ENCODE results near the gene FGD5. TPM values are rescaled to one million over a fixed set of nuclear protein-coding genes. Genes with fewer than 3 reads are reported as not detected.

Gene FGD5
- total RNA-seq, 2 donors from 2014 or later: 15.3 to 17.0 TPM

DNA sequence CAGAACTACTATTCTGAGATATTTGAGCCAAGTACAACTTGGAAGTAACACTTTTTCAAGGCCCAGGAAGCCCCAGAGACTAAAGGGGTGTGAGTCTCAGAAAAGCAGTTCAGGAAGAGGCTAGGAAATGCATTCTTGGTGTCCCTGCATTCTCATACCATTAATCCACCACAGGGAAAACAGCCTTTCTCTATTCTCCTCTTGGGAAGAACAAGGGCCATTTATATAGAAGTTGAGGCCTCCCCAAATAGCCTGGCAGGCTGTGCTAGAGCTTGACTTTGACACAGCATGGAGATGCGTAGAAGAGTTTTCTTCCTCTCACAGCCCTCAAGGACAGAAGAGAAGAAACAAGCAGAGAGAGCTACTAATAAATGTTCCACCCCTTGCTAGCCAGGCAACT, 123.1 kb downstream of the FGD5 start:
- Histone ChIP-seq H3K27ac (ENCODE audit: low read depth, low read length) (peak overlapping the region; percentile 16), H3K4me3 (ENCODE audit: low read length) (no peak overlapping the region), H3K9me3 (ENCODE audit: control insufficient read depth, low read length) (no peaks in the 10 kb centered on the region), H3K27me3 (ENCODE audit: control insufficient read depth, insufficient read depth, low read length, poor library complexity, severe bottlenecking) (no peaks in the 10 kb centered on the region), H3K4me1 (ENCODE audit: control insufficient read depth, insufficient read depth, low read length) (peaks cover 8% of the 10 kb centered on the region), H3K9ac (ENCODE audit: extremely low read depth, low read length, poor library complexity, severe bottlenecking) (no peak overlapping the region), H3K36me3 (ENCODE audit: control insufficient read depth, insufficient read depth, low read length) (peaks cover 43% of the 10 kb centered on the region)
- DNase-seq: no peak
- TF ChIP-seq, protein P1, sequence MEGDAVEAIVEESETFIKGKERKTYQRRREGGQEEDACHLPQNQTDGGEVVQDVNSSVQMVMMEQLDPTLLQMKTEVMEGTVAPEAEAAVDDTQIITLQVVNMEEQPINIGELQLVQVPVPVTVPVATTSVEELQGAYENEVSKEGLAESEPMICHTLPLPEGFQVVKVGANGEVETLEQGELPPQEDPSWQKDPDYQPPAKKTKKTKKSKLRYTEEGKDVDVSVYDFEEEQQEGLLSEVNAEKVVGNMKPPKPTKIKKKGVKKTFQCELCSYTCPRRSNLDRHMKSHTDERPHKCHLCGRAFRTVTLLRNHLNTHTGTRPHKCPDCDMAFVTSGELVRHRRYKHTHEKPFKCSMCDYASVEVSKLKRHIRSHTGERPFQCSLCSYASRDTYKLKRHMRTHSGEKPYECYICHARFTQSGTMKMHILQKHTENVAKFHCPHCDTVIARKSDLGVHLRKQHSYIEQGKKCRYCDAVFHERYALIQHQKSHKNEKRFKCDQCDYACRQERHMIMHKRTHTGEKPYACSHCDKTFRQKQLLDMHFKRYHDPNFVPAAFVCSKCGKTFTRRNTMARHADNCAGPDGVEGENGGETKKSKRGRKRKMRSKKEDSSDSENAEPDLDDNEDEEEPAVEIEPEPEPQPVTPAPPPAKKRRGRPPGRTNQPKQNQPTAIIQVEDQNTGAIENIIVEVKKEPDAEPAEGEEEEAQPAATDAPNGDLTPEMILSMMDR (conservative IDR thresholded peaks at IDR 0.05): no peak
- Mint-ChIP-seq H3K27ac (no peak overlapping the region), H3K4me1 (peaks cover 45% of the 10 kb centered on the region), H3K36me3 (ENCODE audit: low read depth) (peaks cover 30% of the 10 kb centered on the region), H3K4me3 (no peak overlapping the region), H3K9me3 (no peaks in the 10 kb centered on the region), H3K27me3 (ENCODE audit: insufficient read depth) (no peaks in the 10 kb centered on the region)
- 97 to 100% methylated on average over 1 of the region's 1 CpG for WGBS, 2 experiments (ENCODE audit: insufficient coverage in 1 of 2, insufficient read length in 1 of 2)

DNA sequence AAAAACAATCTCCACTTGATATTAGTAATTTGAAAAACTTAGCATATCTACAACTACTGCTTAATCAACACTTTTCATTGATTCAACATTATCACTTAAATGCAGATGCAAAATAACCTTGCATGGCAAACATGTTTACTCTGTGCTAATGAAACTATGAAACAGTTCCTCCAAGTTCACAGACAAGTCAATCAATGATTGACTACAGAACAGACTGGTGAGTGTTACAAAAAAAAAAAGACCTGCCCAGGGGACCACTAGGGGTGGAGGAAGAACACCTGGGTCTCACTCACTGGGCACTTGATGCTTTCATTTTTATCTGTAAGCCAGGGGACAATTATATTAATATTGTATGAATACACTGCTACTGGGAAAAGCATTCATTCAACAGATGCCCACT, 124.3 kb downstream of the FGD5 start:
- H3K9me3 Mint-ChIP-seq: no peaks in the 10 kb centered on the region
- H3K9ac ChIP-seq (ENCODE audit: extremely low read depth, low read length, poor library complexity, severe bottlenecking): no peak overlapping the region
- H3K36me3 Mint-ChIP-seq (ENCODE audit: low read depth): peaks cover 30% of the 10 kb centered on the region
- no peaks in the 10 kb centered on the region for H3K27me3 ChIP-seq (ENCODE audit: control insufficient read depth, insufficient read depth, low read length, poor library complexity, severe bottlenecking)
- H3K27ac Mint-ChIP-seq: no peak overlapping the region
- H3K27ac ChIP-seq (ENCODE audit: low read depth, low read length): no peak overlapping the region
- H3K4me1 Mint-ChIP-seq: peaks cover 36% of the 10 kb centered on the region
- H3K4me1 ChIP-seq (ENCODE audit: control insufficient read depth, insufficient read depth, low read length): peaks cover 3% of the 10 kb centered on the region
- no peaks in the 10 kb centered on the region for H3K27me3 Mint-ChIP-seq (ENCODE audit: insufficient read depth)
- H3K36me3 ChIP-seq (ENCODE audit: control insufficient read depth, insufficient read depth, low read length): peaks cover 43% of the 10 kb centered on the region
- H3K4me3 ChIP-seq (ENCODE audit: low read length): no peak overlapping the region
- no peaks in the 10 kb centered on the region for H3K9me3 ChIP-seq (ENCODE audit: control insufficient read depth, low read length)
- H3K4me3 Mint-ChIP-seq: no peak overlapping the region
- DNase-seq: no peak
- TF ChIP-seq, protein P1 (conservative IDR thresholded peaks at IDR 0.05): no peak

DNA sequence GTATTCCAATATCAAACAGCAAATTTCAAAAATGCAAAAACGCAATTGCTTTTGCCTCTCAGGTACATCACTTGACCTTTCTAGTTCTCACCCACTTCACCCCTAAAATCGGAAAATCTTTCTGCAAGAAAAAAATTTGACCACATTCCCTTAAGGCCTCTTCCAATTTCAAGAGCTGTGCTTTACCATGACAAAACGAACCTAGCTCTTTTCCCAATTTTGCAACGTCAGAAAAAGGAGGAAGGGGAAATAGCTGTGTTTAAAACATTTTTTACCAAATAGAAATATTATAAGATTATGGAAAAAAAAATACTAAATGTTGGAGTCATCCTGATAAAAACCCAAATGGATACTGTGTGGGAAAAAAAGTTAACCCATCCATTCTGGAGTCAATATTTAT, 127.5 kb downstream of the FGD5 start:
- no peak for DNase-seq
- H3K4me1 ChIP-seq (ENCODE audit: control insufficient read depth, insufficient read depth, low read length): peaks cover 5% of the 10 kb centered on the region
- Mint-ChIP-seq H3K27me3 (ENCODE audit: insufficient read depth) (no peaks in the 10 kb centered on the region), H3K27ac (no peak overlapping the region), H3K4me3 (peak overlapping the region; percentile 90), H3K9me3 (no peaks in the 10 kb centered on the region), H3K4me1 (peaks cover 49% of the 10 kb centered on the region), H3K36me3 (ENCODE audit: low read depth) (peaks cover 36% of the 10 kb centered on the region)
- H3K9me3 ChIP-seq (ENCODE audit: control insufficient read depth, low read length): no peaks in the 10 kb centered on the region
- H3K27ac ChIP-seq (ENCODE audit: low read depth, low read length): no peak overlapping the region
- no peaks in the 10 kb centered on the region for H3K27me3 ChIP-seq (ENCODE audit: control insufficient read depth, insufficient read depth, low read length, poor library complexity, severe bottlenecking)
- WGBS, 2 experiments (ENCODE audit: insufficient coverage in 1 of 2, insufficient read length in 1 of 2): 59 to 69% methylated on average over 2 to 3 of the region's 4 CpGs
- H3K36me3 ChIP-seq (ENCODE audit: control insufficient read depth, insufficient read depth, low read length): peaks cover 60% of the 10 kb centered on the region
- TF ChIP-seq, protein P1 (conservative IDR thresholded peaks at IDR 0.05): no peak
- peak overlapping the region; percentile 98 for H3K4me3 ChIP-seq (ENCODE audit: low read length)
- H3K9ac ChIP-seq (ENCODE audit: extremely low read depth, low read length, poor library complexity, severe bottlenecking): peak overlapping the region; percentile 71
